AG09309 (cell line): ENCODE data around the gene KLF3.

Experiments
- DNase-seq: peaks from one replicate; pipeline ENCODE4 v3.0.0-alpha.2; 2010; ENCODE audit warnings: low read depth
- H3K4me3 ChIP-seq: 2 replicates; pipeline ENCODE4 v1.5.1; 2011; ENCODE audit warnings: mild to moderate bottlenecking, low read depth, low read length, moderate library complexity; ENCODE audit not compliant: control insufficient read depth
- CTCF ChIP-seq: IDR thresholded peaks from 2 replicates; pipeline ENCODE4 v1.5.1; 2011; ENCODE audit warnings: mild to moderate bottlenecking, low read depth, low read length, inconsistent platforms; ENCODE audit not compliant: insufficient read depth, control insufficient read depth; ENCODE audit errors: missing control alignments

Gene KLF3

GRCh38 chr4:38634047-38634759, 29.8 kb upstream of the KLF3 start:
- DNase-seq = no peak
- no peak for TF ChIP-seq CTCF
- no peak overlapping the region for H3K4me3 ChIP-seq

DNA sequence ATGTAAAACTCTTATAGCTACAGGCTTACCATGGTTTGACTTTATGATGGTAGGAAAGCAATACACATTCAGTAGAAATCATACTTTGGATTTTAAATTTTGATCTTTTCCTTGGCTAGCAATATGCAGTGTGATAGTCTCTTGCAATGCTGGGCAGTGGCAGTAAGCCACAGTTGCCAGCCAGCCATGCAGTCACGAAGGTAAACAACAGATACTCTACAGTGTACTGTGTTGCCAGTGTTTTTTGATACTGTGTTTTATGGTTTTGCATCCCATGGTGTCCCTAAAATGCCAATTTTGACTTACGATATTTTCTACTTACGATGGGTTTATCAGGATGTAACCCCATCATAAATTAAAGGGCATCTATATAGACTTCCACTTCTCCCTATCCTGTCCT, 24.8 kb upstream of the KLF3 start:
- DNase-seq = no peak
- TF ChIP-seq CTCF = no peak
- no peak overlapping the region for H3K4me3 ChIP-seq

DNA sequence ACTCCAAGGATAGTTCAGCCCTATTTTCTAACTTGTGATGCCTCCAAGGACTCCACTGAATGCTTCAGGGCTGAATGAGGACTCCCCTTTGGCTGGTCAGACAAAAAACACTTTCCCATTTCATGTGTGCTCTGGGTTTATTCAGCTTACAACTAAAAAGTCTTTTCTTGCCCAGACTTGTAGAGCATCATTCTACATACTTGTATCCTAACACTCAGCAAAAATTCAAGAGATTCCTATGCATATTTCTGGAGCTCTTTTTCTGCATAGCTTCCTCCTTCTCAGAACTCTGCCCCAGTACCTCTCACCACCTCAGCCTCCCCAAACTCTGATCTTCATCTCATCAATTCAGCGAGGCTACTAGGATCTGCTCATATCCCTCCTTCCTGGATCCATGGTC, 22.2 kb upstream of the KLF3 start:
- no peak overlapping the region for H3K4me3 ChIP-seq
- no peak for TF ChIP-seq CTCF
- DNase-seq = no peak

DNA sequence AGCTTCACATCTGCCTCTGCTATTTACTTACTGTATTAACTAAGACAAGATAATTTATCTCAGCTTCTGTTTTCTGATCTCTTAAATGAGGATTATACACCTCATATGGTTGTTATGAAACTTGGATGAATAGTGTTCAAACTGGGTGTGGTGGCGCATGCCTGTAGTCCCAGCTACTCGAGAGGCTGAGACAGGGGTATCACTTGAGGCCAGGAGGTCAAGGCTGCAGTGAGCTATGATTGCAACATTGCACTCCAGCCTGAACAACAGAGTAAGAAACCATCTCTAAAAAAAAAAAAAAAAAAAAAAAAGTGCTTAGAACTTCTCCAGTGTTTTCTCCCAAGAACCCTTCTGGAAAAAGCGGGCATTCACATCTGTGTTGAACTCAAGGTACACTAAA, 19.8 kb upstream of the KLF3 start:
- DNase-seq = no peak
- TF ChIP-seq CTCF = no peak
- H3K4me3 ChIP-seq = no peak overlapping the region

DNA sequence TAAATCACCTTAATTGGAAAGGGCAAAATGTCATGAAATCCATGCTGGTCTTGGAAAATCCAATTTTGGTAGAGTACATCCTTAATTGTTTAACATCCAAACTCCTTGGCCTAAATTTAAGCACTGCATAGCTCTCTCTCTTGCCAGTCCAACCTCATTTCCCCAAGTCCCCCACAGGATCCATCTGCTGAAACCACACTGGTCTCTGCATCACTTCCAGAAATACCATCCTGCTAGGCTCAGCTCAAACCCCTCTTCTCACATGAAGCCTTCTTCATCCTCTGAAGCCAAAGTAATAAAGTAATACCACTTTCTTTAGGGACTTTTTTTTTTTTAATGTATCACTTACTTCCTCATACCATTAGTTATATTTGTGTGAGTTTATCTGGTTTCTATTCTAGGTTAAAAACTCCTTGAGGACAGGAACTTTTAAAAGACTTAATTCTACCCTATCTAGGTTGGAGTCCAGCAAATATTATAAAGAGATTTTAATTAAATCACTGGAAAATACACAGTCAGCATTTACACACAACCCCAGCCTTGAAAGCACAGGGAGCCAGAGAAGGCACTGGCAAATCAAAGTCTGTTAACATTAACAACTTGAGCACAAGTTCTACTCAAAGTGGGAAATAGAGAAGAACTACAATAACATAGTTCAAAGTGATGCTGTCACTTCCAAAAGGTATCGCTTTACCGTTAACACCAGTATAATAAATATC, 16.7 kb upstream of the KLF3 start:
- H3K4me3 ChIP-seq = no peak overlapping the region
- no peak for TF ChIP-seq CTCF
- no peak for DNase-seq

DNA sequence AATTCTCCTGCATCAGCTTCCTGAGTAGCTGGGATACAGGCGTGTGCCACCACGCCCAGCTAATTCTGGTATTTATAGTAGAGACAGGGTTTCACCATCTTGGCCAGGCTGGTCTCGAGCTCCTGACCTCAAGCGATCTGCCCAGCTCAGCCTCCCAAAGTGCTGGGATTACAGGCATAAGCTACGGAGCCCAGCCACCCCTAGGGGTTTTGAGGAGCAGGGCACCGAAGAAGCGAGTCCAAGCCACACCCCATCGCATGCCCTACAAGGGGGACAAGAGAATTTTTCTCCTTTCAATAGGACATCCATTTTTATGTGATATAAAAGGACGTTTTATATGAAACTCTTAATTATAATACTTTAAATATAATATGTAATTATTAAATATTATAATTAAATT, 13.9 kb upstream of the KLF3 start:
- TF ChIP-seq CTCF = no peak
- H3K4me3 ChIP-seq = no peak overlapping the region
- no peak for DNase-seq
